SIG-M5 treated with dmso at 0.1 percent for 504 hours (cell line): ENCODE data around the gene HIPK3.
"Not testable (repeated sequence)": the region's sequence is repeated elsewhere in the genome, so short reads cannot be mapped to it uniquely, and the experiment has no call there.

Experiments used
- DNase-seq: peaks from one replicate; lab custom pipeline; 2025; ENCODE audit not compliant: unreplicated experiment; lab: John Stamatoyannopoulos, UW

The HIPK3 gene

GRCh38 chr11:33350287-33350686, 93.1 kb downstream of the HIPK3 start:
- no peak for DNase-seq

DNA sequence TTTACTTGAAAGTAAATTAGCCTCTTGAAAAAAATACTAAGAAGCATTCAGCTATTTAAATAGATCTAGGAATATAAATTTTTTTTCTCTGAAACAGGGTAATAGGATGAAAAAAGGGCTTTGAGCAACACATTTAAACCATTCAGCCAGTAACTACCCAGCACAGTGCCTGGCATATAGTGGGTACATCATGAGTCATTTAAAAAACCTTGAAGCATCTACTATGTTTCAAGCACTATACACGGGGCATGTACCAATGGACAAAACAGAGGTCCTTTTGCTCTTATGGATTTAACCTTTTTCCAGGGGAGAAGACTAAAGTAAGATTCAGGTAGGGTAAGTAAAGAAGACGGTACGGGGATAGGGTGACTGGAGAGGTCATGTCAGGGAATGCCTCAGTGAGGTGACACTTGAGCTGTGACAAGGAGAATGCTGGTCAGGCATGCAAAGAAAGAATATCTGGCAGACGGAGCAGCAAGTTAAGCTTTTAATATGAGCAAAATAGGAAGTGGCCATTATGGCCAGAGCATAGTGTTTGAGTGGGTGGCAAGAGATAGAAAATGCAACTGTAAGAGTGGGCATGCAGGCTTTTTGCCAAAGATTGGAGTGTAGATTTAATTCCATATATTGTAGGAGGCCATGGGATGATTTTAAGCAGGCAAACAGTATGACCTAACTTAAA, 101.1 kb downstream of the HIPK3 start:
- no peak for DNase-seq

- no peak for DNase-seq
Measured at GRCh38 chr11:33360642-33361041, 103.5 kb downstream of the HIPK3 start.

GRCh38 chr11:33362051-33362910, 105.1 kb downstream of the HIPK3 start:
- DNase-seq = peak; percentile 44

GRCh38 chr11:33366918-33367317, 109.7 kb downstream of the HIPK3 start:
- no peak for DNase-seq

DNA sequence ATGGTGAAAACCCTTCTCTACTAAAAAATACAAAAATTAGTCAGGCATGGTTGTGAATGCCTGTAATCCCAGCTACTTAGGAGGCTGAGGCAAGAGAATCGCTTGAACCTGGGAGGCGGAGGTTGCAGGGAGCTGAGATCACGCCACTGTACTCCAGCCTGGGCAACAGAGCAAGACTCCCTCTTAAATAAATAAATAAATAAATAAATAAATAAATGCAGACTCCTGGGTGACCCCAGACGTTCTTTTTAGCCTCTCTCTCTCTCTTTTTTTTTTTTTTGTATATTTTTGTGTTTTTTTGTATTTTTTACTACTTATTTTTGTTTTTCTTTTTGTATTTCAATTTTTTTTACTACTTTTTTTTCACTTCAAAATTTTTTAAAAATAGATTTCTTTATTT, 111.3 kb downstream of the HIPK3 start:
- DNase-seq = not testable (repeated sequence)

GRCh38 chr11:33368931-33369330, 111.8 kb downstream of the HIPK3 start:
- no peak for DNase-seq

GRCh38 chr11:33373636-33374035, 116.5 kb downstream of the HIPK3 start:
- DNase-seq = no peak

GRCh38 chr11:33375236-33375635, 118.1 kb downstream of the HIPK3 start:
- DNase-seq = no peak

DNA sequence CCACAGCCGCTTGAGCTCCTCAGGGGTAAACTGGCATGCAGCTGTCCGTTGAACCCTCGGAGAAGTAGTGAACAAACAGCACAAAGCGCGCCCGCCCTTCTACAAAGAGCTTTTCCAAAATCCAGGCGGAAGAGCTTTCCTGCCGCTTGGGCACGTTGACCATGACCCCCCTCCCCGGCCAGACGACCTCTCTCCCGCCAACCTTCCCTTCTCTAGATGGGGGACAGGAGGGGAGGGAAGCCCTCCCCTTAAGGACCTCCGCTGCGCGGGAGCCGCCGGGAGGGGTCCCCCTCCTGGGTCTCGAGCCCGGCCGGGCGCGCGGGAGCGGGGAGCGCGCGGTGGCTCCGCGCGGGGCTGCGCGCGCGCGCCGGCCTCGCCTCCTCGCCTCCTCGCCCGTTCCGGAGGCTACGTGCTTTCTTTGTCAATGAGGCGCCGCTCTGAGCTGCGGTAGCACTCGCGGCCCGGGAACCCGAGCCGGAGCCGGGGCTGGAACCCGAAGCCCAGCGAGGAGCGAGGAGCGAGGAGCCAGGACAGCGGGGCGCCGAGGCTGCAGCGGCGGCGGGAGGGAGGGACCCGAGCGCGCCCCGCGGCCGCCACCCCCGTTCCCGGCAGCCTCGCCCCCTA, 118.6 kb downstream of the HIPK3 start, which contains the start of gene KIAA1549L:
KIAA1549L (plus strand) TSS at position 421 of the 624 bp plus-strand sequence.
- no peak for DNase-seq

DNA sequence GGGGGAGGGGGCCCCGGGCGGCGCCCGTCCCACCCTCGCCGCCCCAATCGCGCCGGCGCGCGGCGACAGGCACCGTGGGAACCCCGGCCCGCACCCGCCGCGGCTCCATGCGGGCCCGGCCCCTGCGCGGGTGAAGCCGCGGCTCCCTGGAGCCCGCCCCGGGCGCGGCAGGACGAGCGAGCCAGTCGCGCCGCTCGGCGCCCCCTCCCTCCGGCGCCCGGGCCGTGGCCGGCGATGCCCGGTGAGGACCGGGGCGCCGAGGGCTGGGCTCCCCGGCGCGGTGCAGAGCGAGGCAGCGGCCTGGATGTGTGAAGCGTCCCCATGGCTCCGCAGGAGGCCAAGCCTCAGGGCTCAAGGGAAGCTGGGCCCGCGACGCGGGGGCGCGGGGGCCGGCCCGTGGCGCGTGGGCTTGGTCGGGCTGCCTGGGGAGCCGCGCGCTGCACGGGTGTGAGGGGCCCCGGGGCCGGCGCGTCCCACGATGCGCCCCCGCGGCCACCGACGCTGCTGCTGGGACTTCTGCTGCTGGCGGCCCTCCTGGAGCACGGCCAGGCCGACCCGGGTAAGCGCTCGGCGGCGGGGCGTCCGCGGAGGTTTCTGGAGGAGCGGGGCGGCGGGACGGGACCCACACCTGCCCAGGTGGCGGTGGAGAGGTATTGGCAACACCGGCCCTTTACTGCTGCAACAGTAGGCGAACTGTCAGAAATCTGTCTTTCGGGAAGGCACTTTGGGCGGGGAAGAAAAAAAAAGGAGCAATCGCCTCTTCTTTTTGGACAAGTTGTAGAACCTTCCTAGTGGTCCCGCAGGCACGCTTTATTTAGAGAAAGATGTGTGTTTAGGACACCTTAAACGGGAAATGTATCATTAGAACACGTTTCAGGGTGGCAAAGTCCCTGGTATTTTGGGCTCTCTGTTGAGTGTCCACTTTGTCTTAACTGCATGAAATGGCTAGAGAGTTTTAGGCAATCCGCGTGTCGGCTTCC, 119.4 kb downstream of the HIPK3 start:
- DNase-seq = no peak

DNA sequence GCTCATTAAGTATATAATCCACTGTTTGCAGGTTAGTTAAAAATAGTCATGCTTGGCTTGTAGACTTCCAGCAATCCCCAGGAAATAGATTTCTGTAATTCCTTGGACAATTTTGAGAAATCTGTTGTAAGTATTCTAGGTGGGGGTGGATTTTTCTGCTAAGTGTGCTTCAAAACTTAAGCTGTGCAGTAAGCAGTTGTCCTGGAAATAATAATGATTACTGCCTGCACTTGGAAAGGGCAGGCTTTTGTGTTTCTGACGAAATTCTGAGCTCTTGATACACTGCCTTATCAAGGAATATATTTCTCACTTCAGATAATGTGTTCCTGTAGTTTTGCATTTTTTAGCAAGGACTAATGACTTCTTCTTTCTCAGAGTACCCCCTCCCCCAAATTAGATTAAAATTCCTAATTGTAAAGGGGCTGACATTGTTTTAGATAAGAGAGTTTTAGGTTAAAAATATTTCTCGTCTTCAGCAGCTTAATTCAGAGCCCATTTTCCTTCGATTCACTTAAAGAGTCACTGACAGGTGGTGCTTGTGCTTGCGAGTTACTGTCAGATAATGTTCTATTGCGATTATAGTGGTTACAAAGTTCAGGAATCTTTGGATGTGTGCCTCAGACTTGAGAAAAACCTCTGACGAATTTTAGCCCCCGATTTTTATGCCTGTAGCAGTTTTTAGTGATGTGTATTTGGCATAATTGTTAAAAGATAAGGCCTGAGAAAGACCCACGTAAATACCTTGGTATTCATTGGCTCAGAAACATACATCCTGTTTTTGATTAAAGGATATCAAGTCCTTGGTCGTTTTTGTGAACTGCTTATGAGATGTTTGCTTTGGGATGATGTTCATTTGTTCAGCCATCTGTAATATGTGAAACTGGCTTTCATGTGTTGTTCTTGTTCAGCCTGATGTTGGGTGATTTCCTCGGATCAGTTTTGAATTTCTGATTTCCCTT, 120.5 kb downstream of the HIPK3 start:
- no peak for DNase-seq

GRCh38 chr11:33379947-33380346, 122.8 kb downstream of the HIPK3 start:
- DNase-seq = no peak

GRCh38 chr11:33383075-33383919, 126.1 kb downstream of the HIPK3 start:
- DNase-seq = no peak

DNA sequence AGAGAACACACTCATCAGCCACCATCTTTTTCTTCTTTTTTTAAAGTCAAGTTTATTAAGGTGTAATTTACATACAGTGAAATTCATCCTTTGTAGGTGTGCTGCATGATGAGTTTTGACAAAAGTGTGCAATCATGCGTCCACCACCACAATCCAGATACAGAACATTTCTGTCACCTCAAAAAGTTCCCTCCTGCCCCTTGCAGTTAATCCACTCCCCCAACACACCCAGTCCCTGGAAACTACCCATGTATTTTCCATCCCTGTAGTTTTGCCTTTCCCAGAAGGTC, 126.7 kb downstream of the HIPK3 start:
- DNase-seq = no peak

DNA sequence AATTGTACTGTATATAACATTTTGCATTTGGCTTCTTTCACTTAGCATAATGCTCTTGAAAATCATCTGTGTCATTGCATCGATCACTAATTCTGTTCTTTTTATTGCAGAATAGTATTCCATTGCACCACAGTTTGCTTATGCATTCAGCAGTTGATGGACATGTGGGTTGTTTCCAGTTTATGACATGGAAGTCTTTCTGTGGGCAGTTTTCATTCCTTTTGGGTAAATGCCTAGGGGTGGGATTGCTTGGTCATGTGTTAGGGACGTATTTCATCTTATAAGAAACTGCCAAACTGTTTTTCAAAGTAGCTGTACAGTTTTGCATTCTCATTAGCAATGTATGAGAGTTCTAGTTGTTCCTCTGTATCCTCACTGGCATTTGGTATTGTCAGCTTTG, 127.0 kb downstream of the HIPK3 start:
- no peak for DNase-seq

DNA sequence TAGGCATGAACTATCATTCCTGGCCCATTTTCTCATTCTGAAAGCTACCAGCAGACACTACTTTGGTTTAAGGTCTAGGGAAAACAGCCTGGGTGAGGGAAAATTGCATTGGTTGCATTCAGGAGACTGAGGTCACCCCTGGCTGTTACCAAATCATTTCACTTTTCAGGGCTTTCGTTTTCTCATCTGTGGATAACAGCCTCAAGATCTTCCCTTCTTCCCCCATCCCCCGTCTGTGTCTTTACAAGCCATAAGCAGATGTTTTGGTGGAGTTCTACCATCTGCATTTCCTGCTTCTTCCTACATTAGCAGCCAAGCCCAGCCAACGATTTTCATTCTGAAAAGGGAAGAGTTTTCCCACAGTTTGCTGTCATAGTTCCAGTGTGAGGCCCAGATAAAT, 130.4 kb downstream of the HIPK3 start:
- no peak for DNase-seq

DNA sequence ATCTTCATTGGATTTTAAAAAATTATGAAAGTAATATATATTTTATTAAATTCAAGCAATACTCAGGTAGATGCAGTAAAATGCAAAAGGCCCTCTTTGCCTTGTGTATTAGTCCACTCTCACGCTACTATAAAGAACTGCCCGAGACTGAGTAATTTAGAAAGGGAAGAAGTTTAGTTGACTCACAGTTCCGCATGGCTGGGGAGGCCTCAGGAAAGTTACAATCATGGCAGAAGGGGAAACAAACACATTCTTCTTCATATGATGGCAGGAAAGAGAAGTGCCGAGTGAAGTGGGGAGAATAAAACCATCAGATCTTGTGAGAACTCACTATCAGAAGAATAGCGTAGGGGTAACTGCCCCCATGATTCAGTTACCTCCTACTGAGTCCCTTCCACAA, 130.8 kb downstream of the HIPK3 start:
- peak; percentile 38 for DNase-seq
